ENCODE data around the gene C11orf54. TPM values are rescaled to one million over a fixed set of nuclear protein-coding genes. Genes with fewer than 3 reads are reported as not detected.
"Not testable (repeated sequence)": the region's sequence is repeated elsewhere in the genome, so short reads cannot be mapped to it uniquely, and the experiment has no call there.

Gene C11orf54
- total RNA-seq, 1 donor from 2014 or later = 26.4 TPM

DNA sequence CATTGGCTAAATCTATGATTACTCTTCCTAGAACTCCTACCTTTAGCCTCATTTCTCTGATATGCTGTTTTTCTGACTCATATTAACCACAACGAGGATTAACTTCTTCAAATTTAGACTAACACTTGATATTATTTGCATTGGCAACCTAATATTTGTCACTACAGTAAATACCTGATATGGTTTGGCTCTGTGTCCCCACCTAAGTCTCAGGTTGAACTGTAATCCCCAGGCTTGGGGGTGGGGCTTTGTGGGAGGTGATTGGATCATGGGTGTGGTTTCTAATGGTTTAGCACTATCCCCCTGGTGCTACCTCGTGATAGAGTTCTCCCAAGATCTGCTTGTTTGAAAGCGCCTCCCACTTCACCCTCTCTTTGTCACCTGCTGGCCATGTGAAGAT, 25.5 kb downstream of the C11orf54 start:
- DNase-seq = no peak

GRCh38 chr11:93770160-93770559, 28.7 kb downstream of the C11orf54 start:
- no peak for DNase-seq

GRCh38 chr11:93772123-93772522, 30.7 kb downstream of the C11orf54 start:
- DNase-seq = no peak

DNA sequence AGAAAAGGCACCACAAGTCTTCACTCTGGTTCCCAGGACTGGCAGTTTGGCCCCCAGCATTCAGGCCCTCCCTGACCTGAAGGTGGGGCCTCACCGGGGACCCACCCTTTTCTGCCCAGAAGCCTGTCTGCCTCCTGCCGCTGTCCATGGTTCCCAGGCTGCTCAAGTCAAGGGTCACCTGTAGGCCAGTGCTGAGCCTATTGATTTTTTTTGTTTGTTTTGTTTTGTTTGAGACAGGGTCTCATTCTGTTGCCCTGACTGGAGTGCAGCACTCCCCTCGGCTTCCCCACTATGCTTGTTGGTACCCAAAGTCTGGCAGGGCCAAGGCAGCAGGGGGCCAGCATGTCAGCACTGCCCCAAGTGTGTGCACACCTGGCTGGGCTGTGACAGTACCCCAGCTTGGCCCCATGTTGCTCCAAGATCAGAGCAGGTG, 31.6 kb downstream of the C11orf54 start:
- DNase-seq = no peak

DNA sequence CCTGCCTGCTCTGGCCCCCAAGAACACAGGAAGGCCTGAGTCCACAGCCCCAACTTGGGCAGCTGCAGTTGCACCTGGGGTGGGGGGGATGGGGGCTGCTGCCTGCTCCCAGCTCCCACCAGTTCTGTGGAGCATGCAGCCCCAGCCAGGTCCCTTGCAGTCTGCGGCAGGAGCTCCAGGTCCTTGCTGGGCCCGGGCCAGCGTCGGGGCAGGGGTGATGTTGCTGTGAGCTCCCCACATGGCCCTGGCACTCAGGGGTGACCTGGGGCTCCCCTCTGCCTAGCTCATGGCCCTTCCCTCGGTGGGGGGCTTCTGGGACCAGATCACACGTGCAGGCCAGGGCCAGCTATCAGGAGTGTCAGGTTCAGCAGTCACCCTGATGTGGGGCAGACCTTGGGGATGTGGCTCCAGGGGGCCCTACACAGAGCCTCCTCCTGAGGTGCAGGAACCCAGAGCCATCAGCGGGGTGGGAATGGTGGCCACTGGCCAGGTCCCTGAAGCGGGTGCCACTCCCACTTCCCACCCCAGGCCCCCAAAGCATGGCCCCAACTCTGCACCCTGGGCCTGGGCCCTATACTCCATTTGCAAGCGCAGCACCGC, 32.2 kb downstream of the C11orf54 start:
- DNase-seq = no peak

DNA sequence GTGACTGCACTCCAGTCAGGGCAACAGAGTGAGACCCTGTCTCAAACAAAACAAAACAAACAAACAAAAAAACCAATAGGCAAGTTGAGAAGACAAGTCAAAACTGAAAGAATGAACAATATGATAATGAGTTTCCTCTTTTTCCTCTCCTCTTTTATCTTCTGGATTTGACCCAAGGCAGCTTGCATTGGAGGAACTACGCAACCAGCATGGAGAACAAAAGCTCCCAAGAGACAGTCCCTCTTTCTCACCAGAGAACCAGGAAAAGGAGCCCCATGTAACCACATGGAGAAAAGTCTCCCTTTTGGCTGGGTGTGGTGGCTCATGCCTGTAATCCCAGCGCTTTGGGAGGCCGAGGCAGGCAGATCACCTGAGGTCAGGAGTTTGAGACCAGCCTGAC, 33.1 kb downstream of the C11orf54 start:
- not testable (repeated sequence) for DNase-seq

DNA sequence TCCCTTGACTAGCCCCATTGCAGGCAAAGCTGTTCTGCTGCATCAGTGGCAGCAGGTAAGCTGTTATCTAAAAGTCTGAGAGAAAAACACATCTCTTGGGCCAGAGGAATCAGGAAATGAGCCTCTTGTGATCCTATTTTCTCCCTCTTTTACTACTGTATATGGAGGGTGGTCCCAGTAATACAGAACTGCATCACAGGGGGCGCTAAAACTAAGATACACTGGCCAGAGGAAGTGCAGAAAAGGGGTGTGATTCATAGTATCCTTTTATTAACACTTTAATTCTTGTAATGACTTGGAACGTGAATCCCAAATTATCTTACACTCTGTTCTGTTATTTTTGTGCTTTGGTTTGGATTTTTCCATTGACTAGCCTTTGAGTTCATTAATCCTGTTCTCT, 33.8 kb downstream of the C11orf54 start:
- DNase-seq = no peak

GRCh38 chr11:93783362-93783761, 41.9 kb downstream of the C11orf54 start:
- no peak for DNase-seq

GRCh38 chr11:93783765-93784144, 42.3 kb downstream of the C11orf54 start:
- DNase-seq = no peak

DNA sequence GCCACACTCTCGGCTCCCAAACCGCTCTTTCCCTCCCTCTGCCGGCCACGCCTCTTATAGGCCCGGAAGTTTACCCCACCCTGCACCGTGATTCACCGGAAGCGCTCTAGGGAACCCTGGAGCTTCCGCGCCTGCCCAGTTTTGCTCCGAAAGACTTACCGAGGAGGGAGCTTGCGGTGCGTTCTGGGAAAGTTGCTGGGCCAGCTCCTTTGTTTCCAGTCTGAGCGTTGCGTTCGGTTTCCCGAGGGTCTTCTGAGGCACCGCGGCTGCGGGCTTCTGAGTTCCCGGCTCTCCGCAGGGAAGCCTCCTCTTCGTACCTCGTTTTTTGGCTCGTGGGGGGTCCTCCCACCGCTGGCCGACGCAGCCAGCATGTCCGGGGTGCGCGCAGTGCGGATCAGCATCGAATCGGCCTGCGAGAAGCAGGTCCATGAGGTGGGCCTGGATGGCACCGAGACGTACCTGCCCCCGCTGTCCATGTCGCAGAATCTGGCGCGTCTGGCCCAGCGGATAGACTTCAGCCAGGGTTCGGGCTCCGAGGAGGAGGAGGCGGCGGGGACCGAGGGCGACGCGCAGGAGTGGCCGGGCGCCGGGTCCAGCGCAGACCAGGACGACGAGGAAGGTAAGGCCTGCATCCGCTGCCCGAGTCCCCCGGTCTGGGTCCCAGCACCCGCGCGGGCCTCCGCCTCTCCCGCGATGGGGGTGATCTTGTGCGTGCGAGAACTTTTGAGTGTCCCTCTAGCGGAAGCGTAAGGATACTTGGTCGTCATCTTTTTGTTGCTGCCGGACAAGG, 42.9 kb downstream of the C11orf54 start, which contains the start of gene MED17:
Gene MED17, plus strand, starts transcription at position 138 of the 790 bp plus-strand sequence. Its CDS starts 232 bp downstream, at position 370.
- peak; percentile 95 for DNase-seq

DNA sequence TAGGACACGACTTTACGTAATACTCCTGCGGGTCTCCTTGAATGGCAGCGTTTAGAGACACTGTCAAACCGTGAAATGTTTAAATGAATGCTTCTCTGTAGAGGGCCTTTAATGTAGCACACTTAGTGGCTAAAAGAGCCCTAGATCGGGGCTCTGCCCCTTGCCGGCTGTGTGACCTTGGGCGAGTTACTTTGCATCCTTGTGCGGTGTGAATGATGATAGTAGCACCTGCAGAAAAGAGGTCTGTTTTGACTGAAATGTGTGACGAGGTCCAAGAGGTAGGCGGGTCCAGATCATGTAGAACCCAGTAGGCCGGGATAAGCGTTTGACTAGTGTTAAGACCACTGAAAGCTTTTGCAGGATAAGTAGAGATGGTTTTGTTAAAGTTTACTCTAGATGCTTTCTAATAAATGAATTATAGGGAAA, 43.5 kb downstream of the C11orf54 start:
- DNase-seq = no peak

DNA sequence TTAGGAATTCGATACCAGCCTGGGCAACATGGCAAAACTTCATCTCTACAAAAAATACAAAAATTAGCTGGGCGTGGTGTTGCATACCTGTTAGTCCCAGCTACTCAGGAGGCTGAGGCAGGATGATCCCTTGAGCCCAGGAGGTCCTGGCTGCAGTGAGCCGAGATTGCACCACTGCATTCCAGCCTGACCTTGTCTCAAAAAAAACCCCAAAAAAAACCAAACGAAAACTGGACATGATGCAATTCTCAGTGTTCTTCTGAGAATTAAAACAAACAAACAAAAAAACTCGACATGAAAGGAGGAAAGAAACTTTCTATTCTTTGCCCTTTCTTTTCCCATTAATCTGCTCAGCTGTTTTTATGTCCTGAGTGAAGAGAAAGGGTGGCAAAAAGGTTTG, 50.0 kb downstream of the C11orf54 start:
- DNase-seq = no peak

DNA sequence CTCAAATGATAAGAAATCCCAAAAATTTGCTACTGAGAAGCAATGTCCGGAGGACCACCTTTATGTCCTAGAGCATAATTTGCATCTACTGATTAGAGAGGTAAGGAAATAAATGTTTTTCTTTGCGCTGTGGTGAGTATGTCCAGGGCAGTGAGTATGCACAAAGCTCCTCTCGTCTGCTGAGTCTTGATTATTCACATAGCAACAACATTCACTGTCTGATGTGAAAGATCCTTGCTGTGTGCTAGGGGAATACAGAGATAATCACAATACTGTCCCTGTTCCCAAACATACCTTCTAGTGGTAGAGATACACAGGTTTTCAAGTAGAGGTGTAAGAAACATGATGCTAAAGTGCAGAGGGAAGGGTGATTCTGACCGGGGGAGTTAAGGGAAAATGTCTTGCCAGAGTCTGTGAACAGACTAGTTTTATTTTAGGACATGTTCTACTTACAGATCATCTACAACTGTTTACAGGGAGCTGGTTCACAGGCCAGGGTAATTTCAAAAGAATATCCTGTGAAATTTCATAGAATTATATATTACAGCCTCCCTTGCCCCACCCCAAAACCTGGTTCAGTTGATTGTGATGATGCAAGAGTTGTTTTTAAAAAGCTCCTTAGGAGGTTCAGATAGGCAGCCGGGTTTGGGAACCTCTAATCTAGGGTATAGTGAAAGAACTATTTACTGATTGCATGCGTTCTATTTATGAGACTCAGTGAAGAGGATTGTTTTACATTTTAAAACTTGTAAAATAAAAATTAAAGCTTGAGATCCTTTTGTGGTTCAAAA, 55.2 kb downstream of the C11orf54 start:
- no peak for DNase-seq

- DNase-seq = no peak
Observed at GRCh38 chr11:93801366-93801765, 59.9 kb downstream of the C11orf54 start.

GRCh38 chr11:93804879-93805278, 63.4 kb downstream of the C11orf54 start:
- DNase-seq = no peak

DNA sequence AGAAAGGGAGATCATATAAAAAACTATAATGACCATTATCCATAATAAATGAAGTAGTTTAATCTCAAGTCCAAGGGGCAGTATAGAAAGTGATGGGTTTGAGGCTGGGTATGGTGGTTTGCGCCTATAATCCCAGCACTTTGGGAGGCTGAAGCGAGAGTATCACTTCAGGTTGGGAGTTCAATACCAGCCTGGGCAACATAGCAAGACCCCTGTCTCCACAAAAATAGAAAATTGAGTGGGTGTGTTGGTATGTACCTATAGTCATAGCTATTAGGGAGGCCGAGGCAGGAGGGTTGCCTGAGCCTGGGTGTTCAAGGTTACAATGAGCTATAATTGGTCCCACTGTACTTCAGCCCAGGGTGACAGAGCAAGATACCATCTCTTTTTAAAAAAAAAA, 66.5 kb downstream of the C11orf54 start:
- DNase-seq = no peak

DNA sequence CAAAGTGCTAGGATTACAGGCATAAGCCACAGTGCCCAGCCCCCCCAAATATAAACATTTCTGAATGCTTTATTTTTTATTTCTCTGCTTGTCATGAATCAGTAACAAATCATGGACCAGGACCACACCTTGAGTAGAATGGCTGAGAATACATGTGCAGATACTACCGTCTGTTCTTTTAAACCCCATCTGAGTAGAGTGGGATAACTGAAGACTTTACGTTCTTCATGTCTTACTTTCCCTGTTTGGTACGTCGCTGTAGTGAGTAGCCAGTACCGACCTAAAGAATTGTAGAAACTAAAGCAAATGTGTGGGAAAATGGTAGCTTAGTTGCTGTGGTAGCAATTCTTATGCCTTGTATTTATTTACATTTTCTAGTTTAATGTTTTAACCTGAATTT, 72.5 kb downstream of the C11orf54 start:
- DNase-seq = no peak

Small RNAs within 50 kb of the gene (small RNA-seq; reads per million reads assigned to genes)
- gene RF00019 (ENCODE audit: low replicate concordance) (not detected), gene RF00493 (ENCODE audit: low replicate concordance) (30.0 reads per million, percentile 94 among the genes with 10 or more reads in this experiment), gene SCARNA9 (ENCODE audit: low replicate concordance) (not detected), gene SNORA1 (ENCODE audit: low replicate concordance) (not detected), gene SNORA18 (ENCODE audit: low replicate concordance) (not detected), gene SNORA25 (ENCODE audit: low replicate concordance) (not detected), gene SNORA32 (ENCODE audit: low replicate concordance) (not detected), gene SNORA40 (ENCODE audit: low replicate concordance) (not detected), gene SNORA8 (ENCODE audit: low replicate concordance) (not detected), gene SNORD5 (ENCODE audit: low replicate concordance) (not detected), gene SNORD6 (ENCODE audit: low replicate concordance) (725 reads per million, percentile 98 among the genes with 10 or more reads in this experiment)

Other genes starting within 250 kb of the C11orf54 start
- 13.4 TPM for gene SMCO4, start 198.3 kb upstream of the C11orf54 start, total RNA-seq
- gene CEP295, start 80.0 kb upstream of the C11orf54 start, total RNA-seq = 19.6 TPM
- 316 TPM for gene TAF1D, start 177 bp upstream of the C11orf54 start, total RNA-seq
- 32.4 TPM for gene MED17, start 42.6 kb downstream of the C11orf54 start, total RNA-seq
- gene VSTM5, start 108.9 kb downstream of the C11orf54 start, total RNA-seq = 0.39 TPM